ENCODE data around the gene ERCC1.
"Not testable (repeated sequence)": the region's sequence is repeated elsewhere in the genome, so short reads cannot be mapped to it uniquely, and the experiment has no call there.

The ERCC1 gene

DNA sequence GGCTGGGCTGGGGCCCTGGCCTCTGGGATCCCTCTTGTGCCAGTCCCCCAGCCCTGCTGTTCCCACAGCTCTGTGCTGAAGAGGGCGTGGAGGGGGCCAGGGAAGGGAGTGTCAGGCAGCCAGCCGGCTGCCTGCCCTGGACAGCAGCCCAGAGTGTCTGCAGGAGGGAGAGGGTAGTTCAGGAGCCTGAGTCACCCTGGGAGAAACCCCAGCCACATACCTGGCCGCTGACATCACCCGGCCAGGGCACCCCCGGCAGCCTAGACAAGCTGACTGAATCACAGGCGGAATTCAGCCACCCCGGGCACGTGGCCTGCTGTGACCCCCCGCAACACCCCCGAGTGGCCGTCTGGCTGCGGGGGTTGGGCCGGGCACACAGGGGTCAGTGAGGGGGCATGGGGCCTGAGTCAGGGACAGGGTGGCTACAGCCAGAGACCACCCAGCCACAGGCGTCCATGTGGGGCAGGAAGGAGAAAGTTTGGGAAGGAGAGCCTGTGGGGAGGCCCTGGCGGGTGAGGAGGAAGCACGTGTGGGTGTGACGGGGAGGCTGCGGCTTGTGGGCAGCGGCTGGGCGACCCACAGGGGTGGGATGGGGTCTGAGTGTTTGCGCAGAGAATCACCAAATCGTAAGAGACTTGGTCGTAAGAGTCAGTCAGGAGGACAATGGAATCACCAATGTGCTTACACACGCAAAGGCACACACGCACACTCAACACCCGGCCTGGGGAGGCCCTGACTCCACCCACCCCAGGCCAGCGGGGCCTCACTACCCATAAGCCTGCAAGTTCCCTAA is 32.2 kb upstream of the ERCC1 start:
- no peak for DNase-seq (ENCODE audit: low read depth, low spot score)

DNA sequence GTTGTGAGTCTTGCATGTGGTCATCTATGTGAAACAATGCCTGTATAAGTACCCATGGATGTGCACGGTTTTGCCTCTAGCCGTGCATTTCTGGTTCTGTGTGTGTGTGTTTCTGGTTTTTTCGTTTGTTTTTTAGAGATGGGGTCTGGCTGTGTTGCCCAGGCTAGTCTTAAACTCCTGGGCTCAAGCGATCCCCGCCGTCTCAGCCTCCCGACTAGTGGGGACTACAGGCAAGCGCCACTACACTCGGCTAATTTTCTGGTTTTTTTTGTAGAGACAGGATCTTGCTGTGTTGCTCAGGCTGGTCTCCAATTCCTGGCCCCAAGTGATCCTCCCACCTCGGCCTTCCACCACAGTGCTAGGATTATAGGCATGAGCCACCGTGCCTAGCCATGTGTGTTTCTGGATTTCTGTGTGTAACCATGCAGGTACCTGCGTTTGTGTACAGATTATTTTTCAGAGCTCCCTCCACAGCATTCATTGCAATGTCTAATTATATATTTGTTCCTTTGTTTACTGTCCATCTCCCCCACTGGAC is 28.2 kb upstream of the ERCC1 start:
- DNase-seq (ENCODE audit: low read depth, low spot score): no peak

- DNase-seq (ENCODE audit: low read depth, low spot score): no peak
Observed at GRCh38 chr19:45451131-45451849, 27.6 kb upstream of the ERCC1 start.

- no peak for DNase-seq (ENCODE audit: low read depth, low spot score)
Observed at GRCh38 chr19:45450012-45450333, 26.3 kb upstream of the ERCC1 start.

GRCh38 chr19:45448887-45449299 is 25.2 kb upstream of the ERCC1 start:
- DNase-seq (ENCODE audit: low read depth, low spot score): no peak

DNA sequence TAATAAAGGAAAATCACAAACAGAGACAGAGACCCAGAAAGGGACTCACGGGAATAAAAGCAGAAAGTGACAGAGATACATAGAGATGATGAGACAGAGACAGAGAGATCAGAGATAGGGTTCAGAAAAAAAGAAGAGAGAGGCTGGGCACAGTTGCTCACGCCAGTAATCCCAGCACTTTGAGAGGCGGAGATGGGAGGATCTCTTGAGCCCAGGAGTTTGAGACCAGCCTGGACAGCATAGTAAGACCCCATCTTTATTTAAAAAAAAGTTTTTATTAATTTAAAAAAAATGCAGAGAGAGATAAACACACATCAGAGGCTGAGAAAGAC is 24.7 kb upstream of the ERCC1 start:
- no peak for DNase-seq (ENCODE audit: low read depth, low spot score)

- no peak for DNase-seq (ENCODE audit: low read depth, low spot score)
Observed at GRCh38 chr19:45446944-45447343, 23.2 kb upstream of the ERCC1 start.

DNA sequence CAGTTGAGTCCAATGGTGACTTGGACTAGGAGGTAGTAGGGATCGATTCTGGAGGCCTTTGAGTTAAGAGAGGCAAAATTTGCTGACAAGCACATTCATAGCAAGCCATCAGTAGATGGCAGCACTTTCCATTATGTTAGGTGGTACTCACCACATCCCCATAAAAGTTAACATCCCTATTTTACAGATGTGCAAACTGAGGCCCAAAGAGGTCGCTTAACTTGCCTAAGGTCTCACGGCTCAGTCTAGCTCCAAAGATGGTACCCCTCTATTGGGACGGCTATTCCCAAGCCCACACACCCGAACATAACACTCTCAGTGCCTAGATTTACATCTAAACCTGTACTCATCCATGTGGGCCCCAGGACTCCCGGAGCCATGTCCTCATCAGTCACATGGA is 22.6 kb upstream of the ERCC1 start:
- no peak for DNase-seq (ENCODE audit: low read depth, low spot score)

GRCh38 chr19:45445139-45445538 is 21.4 kb upstream of the ERCC1 start:
- no peak for DNase-seq (ENCODE audit: low read depth, low spot score)

DNA sequence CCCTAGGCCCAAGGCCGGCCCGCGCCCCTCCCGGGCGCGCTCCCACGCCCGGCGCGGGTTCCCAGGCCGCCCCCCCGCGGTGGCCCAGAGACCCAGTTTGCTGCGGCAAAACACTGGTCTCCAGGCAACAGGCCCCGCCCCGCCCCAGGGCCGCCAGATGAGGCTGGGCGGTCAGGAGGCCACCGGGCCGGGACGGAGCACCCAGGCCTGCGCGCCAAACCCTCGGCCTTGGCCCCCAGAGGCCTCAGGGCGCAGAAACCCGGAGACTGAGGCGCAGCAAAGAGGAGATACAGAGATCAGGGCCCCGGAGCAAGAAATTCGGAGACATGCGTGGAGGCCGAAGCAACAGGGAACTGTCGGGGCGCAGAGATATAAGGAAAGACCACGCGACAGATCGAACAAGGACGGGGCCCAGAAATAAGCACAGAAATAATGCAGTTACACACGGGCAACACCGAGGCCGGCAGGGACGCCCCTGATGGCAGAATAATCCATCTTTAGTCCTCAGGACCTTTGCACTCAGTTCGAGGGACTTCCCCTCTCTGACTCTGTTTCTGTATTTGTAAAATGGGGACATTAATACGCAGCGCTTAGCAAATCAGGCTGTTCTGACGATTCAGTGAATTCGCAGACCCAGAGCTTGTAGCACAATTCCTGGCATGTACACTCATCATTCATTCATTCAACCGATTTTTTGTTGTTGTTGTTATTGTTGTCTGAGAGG is 20.8 kb upstream of the ERCC1 start:
- DNase-seq (ENCODE audit: low read depth, low spot score): no peak

- no peak for DNase-seq (ENCODE audit: low read depth, low spot score)
Observed at GRCh38 chr19:45443462-45444317, 20.0 kb upstream of the ERCC1 start.

DNA sequence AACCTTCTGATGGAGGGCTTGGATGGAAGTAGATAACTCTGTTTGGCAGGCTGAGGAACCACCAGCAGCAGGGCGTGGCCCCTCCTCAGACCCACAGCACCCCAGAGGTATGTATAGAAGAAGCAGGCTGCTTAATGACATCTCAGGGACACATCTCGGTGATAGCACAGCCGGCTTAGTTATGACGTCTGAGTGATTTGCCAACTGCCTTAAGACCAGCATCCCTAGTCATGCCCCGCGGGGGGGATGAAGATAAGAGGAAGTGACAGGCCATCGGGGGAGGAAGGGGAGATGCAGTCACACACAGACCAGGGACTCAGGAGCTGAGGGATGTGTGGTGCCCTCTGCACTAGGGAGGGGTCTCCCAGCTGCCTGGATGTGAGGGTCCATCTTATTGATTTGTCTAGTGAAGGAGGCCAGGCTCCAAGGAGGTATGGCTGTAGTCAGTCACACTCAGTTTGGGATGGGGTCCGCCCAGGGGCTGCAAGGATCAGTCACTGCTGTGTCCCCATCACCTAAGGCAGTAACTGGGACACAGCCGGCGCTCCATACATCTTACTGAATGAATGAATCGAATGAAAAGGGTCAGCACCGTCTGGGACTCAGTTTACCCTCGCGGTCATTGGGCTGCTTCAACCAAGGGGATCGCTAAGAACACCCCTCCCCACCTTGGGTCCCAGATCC is 19.2 kb upstream of the ERCC1 start:
- no peak for DNase-seq (ENCODE audit: low read depth, low spot score)

DNA sequence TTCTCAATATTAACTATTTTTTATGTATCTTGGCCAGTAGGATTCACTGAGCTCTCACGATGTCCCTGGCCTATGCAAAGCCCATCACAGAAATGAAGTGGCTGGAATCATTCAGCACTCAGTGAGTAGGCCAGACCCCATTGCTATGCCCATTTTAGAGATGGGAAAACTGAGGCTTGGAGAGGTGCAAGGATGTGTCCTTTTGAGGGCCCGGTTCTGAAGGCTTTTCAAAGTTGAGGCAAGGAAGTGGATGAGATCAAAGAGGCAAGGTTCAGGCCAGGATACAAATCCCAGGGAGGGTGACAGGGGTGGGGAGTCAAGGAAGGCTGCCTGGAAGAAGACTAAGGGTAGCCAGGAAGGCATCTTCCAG is 18.7 kb upstream of the ERCC1 start:
- no peak for DNase-seq (ENCODE audit: low read depth, low spot score)

GRCh38 chr19:45440873-45441654 is 17.3 kb upstream of the ERCC1 start:
- DNase-seq (ENCODE audit: low read depth, low spot score): no peak

DNA sequence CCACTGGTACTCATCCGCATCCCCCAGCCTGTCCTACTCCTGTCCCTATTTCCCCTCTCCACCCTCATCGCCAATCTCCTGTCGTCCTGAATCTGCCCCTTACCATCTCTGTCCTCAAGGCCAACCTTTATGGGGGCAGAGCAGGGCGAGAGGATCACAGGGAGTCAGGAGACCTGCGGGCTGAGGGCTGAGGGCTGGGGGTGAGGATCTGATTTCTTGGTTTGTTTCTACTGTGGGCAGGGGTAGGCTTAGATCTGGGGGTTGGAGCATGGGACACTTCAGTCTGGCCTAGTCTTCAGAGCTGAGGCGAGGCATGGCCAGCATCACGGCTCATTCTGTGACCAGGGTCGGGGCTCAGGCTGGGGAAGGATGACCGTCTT is 16.5 kb upstream of the ERCC1 start:
- DNase-seq (ENCODE audit: low read depth, low spot score): no peak

DNA sequence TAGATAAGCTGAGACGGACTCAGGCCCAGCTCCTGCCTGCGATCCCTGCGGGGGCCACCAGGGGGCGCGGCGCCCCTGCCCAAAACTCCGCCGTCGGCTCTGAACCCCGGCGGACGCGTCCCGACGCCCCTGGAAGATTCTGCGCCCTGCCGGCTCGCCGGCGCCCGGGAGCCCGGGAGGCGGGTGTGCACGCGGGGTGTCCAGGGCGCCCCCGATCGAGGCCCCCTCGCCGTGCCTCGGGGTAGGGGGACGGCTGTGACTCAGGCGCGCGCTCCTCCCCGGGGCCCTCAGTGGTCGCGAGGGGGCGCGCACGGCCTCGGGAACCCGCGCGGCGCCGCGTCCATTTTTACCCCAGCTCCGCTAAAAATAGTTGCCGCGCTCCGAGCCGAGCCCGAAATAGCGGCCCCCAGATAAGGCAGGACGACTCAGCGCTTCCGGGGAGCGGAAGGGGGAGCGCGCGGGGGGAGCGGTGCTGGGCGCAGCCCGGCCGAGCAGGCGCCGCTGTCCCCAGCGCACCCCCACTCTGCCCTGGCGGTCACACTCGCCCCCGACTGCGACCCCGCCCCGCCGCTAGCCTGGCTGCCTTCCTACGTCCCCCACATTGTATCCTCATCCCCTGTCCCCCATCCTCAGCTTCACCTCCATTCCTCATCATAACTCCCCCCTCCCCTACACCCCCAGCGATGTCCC is 16.0 kb upstream of the ERCC1 start:
- peak; percentile 54 for DNase-seq (ENCODE audit: low read depth, low spot score)

- no peak for DNase-seq (ENCODE audit: low read depth, low spot score)
Observed at GRCh38 chr19:45439190-45439568, 15.5 kb upstream of the ERCC1 start.

- DNase-seq (ENCODE audit: low read depth, low spot score): no peak
Observed at GRCh38 chr19:45437328-45437727, 13.6 kb upstream of the ERCC1 start.

DNA sequence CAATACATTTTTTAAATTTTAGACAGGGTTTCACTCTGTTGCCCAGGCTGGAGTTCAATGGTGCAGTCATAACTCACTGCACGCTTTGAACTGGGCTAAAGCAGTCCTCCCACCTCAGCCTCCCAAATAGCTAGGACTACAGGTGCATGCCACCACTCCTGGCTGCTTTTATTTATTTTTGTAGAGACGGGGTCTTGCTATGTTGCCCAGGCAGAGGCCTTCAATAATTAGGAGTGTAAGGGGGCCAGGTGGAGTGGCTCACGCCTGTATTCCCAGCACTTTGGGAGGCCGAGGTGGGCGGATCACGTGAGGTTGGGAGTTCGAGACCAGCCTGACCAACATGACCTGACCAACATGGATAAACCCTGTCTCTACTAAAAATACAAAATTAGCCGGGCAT is 8.8 kb upstream of the ERCC1 start:
- not testable (repeated sequence) for DNase-seq (ENCODE audit: low read depth, low spot score)

DNA sequence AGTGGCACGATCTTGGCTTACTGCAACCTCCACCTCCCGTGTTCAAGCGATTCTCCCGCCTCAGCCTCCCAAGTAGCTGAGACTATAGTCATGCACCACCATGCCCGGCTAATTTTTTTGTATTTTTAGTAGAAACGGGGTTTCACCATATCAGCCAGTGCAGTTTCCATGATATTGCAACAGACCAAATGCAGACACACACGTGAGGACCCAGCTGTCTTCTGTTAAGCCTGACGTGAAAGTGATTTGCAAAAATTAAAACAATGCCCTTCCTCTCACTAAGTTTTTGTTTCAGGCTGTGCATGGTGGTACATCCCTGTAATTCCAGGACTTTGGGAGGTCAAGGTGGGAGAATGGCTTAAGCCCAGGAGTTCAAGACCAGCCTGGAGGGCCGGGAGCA is 7.3 kb upstream of the ERCC1 start:
- not testable (repeated sequence) for DNase-seq (ENCODE audit: low read depth, low spot score)
